ENCODE measurements around the gene CMSS1.

DNA sequence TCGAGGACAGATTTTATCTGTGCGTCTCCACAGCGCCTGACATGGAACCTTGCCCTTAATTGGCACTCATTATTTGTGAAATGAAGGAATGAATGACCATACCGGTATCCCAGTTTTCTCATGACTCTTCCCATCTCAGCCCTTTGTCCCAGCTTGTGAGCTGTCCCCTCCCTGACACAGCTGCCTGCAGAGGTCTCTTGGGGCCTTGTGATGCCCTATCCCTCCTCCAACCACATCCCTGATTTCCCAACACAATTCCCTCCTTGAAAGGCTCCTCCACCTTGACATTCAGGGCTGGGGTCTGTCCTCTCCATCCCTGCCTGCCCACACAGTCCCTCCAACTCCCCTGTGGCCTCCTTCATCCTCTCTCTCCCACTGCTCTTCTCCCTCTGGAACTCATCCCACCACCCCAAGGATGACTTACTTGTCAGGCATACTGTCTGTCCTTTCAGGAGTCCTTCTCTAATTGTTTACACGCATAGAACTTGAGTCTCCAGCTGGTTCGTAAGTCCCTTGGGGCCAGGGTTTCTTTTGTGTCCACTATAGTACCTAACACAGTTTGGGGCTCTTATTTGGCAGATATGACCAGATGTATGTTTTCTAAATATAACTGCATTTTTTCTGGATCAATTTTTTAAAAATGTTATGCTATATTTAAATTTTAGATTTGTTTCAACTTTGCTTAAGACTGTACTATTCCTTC is 332.2 kb downstream of the CMSS1 start:
- TF ChIP-seq, protein P1, sequence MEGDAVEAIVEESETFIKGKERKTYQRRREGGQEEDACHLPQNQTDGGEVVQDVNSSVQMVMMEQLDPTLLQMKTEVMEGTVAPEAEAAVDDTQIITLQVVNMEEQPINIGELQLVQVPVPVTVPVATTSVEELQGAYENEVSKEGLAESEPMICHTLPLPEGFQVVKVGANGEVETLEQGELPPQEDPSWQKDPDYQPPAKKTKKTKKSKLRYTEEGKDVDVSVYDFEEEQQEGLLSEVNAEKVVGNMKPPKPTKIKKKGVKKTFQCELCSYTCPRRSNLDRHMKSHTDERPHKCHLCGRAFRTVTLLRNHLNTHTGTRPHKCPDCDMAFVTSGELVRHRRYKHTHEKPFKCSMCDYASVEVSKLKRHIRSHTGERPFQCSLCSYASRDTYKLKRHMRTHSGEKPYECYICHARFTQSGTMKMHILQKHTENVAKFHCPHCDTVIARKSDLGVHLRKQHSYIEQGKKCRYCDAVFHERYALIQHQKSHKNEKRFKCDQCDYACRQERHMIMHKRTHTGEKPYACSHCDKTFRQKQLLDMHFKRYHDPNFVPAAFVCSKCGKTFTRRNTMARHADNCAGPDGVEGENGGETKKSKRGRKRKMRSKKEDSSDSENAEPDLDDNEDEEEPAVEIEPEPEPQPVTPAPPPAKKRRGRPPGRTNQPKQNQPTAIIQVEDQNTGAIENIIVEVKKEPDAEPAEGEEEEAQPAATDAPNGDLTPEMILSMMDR (conservative IDR thresholded peaks at IDR 0.05; ENCODE audit: low read depth, low read length) = no peak
- TF ChIP-seq EZH2 (IDR thresholded peaks at IDR 0.05; ENCODE audit: borderline replicate concordance, low read depth, low read length, poor library complexity, severe bottlenecking) = no peak

Data from A673 (cell line).